Endothelial cell (in vitro differentiated cells): ENCODE data around the gene PRR7. TPM values are rescaled to one million over a fixed set of nuclear protein-coding genes. Genes with fewer than 3 reads are reported as not detected.
A peak's percentile ranks its signal among the peaks of the same experiment; 100 is the strongest.

Experiments
- DNase-seq: peaks from one replicate; pipeline ENCODE4 v3.0.0; 2021; ENCODE audit warnings: low spot score
- H3K27ac Mint-ChIP-seq: one replicate; pipeline ENCODE4 v1.8.0; 2021; ENCODE audit warnings: mixed read lengths, inconsistent platforms; ENCODE audit not compliant: unreplicated experiment
- H3K27me3 Mint-ChIP-seq: one replicate; pipeline ENCODE4 v1.8.0; 2021; ENCODE audit warnings: mild to moderate bottlenecking, moderate library complexity, mixed read lengths, inconsistent platforms; ENCODE audit not compliant: unreplicated experiment
- H3K36me3 Mint-ChIP-seq: one replicate; pipeline ENCODE4 v1.8.0; 2021; ENCODE audit warnings: mild to moderate bottlenecking, low read depth, mixed read lengths, inconsistent platforms; ENCODE audit not compliant: unreplicated experiment
- H3K4me1 Mint-ChIP-seq: one replicate; pipeline ENCODE4 v1.8.0; 2021; ENCODE audit warnings: mild to moderate bottlenecking, mixed read lengths, inconsistent platforms; ENCODE audit not compliant: unreplicated experiment
- H3K4me3 Mint-ChIP-seq: one replicate; pipeline ENCODE4 v1.8.0; 2021; ENCODE audit warnings: mild to moderate bottlenecking, mixed read lengths, inconsistent platforms; ENCODE audit not compliant: unreplicated experiment
- H3K9me3 Mint-ChIP-seq: one replicate; pipeline ENCODE4 v1.8.0; 2021; ENCODE audit warnings: mixed read lengths, inconsistent platforms; ENCODE audit not compliant: unreplicated experiment
- total RNA-seq: library from RNA; stranded (reverse); fragmentation: NEBNext Ultra II Directional; extraction: Animal tissue kit (Norgen Biotek cat#: 25700); gene quantifications from one replicate; pipeline ENCODE4 v1.2.1, GENCODE V29; 2021; ENCODE audit not compliant: unreplicated experiment
- TF ChIP-seq, protein P1 (sequence below): fragments of 200-600 bp; sonication (generic); IDR thresholded peaks from one replicate; pipeline ENCODE4 v1.5.0; 2021; ENCODE audit warnings: antibody characterized with exemption; ENCODE audit not compliant: unreplicated experiment

Gene PRR7
- total RNA-seq, 1 donor from 2014 or later, result 0.97 TPM

DNA sequence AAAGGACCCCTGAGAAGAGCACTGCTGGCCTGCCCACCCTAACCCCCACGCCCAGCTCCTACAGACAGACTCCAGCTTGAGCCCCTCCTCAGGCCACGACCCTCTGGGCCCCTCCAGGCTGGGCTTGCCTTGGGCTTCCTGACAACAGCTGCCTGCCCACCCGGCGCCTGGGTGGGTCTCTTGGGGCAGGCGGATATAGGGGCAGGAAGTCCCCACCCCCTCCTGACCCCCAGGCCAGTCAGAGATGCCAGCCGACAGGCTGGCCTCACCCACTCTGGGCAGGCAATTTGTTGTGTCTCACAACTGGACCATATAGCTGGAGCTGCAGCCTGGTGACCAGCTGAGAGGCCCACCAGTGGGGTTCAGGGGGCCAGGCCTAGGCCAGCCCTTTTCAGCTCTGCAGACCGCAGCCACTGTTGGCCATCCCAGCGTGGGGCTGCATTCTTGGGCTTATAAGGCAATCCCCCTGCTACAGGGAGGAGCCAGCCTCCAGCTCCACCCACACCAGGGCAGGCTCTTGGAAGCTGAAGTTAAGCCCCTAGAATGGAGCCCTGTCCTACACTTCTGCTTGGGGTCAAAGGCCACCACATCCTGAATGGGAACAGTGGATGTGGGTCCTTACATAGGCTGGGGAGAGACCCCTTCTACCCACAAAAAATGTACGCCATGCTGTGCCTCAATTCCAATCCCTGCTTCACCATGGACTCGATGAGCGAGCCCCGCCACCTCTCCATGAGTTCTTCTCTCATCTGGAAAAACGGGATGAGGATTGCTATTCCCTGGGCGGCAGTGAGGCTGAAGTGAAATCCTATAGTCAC lies 48.8 kb downstream of the PRR7 start:
- peak; percentile 44 for DNase-seq
- TF ChIP-seq, protein P1, sequence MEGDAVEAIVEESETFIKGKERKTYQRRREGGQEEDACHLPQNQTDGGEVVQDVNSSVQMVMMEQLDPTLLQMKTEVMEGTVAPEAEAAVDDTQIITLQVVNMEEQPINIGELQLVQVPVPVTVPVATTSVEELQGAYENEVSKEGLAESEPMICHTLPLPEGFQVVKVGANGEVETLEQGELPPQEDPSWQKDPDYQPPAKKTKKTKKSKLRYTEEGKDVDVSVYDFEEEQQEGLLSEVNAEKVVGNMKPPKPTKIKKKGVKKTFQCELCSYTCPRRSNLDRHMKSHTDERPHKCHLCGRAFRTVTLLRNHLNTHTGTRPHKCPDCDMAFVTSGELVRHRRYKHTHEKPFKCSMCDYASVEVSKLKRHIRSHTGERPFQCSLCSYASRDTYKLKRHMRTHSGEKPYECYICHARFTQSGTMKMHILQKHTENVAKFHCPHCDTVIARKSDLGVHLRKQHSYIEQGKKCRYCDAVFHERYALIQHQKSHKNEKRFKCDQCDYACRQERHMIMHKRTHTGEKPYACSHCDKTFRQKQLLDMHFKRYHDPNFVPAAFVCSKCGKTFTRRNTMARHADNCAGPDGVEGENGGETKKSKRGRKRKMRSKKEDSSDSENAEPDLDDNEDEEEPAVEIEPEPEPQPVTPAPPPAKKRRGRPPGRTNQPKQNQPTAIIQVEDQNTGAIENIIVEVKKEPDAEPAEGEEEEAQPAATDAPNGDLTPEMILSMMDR, result peak; percentile 13
- no peak overlapping the region for H3K27ac Mint-ChIP-seq
- H3K36me3 Mint-ChIP-seq, result peaks cover 12% of the 10 kb centered on the region
- H3K4me3 Mint-ChIP-seq, result peak overlapping the region; percentile 87
- peaks cover 35% of the 10 kb centered on the region for H3K4me1 Mint-ChIP-seq
- peaks cover 9% of the 10 kb centered on the region for H3K27me3 Mint-ChIP-seq
- H3K9me3 Mint-ChIP-seq, result no peaks in the 10 kb centered on the region

DNA sequence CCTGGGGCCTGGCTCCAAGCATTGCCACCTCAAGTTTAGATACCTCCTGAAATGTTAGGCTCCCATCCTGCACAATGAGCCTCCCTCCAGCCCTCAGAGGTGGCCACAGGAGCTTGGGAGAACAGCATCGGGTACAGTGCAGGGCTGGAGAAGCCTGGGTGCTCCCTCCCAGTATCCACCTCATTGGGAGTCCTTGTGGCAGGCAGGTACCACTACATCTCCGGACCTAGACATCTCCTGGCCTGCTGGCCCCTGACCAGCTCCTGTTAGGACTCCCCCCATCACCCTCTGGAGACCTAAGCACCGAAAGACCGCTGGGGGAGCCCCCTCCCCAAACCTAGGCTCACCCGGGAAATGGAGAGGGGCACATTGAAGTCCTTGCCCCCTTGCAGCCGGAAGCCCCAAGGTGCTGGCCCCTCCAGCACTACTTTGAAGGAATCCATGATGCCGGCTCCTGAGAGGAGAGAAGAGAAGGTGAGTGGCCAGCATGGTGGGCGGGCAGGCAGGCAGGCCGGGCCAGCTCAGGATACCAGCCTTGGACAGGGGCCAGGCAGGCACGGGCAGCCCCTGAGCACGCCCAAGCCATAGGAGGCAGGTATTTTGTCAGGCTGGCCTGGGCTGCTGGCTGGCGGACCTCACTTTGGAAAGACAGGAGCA lies 49.6 kb downstream of the PRR7 start:
- Mint-ChIP-seq H3K36me3 (peaks cover 10% of the 10 kb centered on the region), H3K4me3 (peak overlapping the region; percentile 87), H3K27me3 (peaks cover 9% of the 10 kb centered on the region), H3K27ac (peak overlapping the region; percentile 74), H3K9me3 (no peaks in the 10 kb centered on the region), H3K4me1 (peaks cover 37% of the 10 kb centered on the region)
- TF ChIP-seq, protein P1, result peak; percentile 26
- DNase-seq, result no peak

DNA sequence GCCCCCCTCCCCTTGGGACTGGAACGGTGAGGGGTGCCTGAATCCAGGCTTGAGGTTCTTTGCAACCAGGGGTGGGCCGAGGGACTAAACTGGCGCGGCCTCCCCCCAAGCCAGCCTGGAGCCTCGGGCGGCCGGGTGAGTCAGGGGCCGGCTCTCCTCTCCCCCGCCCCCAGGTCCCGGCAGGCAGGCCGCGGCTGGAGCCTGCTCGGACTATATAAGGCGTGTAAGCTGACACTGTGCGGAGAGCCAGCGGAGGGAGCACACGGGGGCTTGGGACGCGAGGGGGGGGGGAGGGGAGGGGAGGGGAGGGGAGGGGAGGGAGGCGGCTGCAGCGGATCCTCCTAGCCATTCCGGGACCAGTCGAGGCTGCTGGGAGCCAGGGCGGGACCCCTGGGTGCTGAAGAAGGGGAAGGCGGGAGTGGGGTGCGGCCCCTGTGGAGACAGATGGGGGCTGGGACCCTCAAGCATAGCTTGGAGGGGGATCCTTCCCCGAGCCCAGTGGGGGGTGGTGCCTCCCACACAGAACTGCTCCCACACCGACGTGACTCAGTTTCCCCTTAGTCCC lies 50.2 kb downstream of the PRR7 start:
- H3K36me3 Mint-ChIP-seq, result peaks cover 9% of the 10 kb centered on the region
- TF ChIP-seq, protein P1, result no peak
- peak; percentile 77 for DNase-seq
- H3K4me3 Mint-ChIP-seq, result peak overlapping the region; percentile 87
- H3K4me1 Mint-ChIP-seq, result peaks cover 37% of the 10 kb centered on the region
- H3K27ac Mint-ChIP-seq, result no peak overlapping the region
- peaks cover 8% of the 10 kb centered on the region for H3K27me3 Mint-ChIP-seq
- no peaks in the 10 kb centered on the region for H3K9me3 Mint-ChIP-seq

DNA sequence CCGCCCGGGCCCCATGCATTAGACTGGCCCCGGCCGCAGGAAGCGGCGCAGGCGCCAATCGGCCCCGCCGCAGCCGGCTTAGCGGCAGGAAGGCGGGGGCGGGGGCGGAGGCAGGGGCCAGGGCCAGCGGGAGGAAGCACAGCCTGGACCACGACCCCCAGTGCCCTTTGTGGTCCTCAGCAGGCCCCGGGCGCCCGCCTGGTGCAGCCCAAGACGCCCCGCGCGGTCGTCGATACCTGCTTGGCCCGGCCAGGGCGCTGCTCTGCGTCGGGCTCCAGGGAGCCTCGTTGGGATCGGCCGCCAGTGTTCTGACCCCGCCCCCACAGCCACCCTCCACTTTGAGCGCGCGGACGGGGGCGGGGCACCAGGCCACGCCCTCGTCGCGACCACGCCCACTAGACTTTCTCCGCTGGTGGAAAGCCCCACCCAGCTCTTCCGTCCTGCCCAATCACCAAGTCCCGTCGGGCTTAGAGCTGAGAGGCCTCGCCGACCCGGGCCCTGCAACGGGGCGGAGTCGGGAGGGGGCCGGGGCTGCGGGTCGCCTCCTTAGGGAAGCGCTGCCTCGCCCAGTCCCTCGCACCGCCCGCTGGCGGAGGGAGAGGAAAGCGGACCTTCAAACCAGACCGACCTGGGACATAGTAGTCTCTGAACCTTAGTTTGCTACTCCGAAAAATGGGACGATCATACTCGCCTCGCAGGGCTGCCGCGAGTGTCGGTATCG lies 50.8 kb downstream of the PRR7 start, which contains the start of gene PDLIM7:
Gene PDLIM7, minus strand, starts transcription at position 313 of the 721 bp plus-strand sequence. CDS start 1,092 bp downstream, outside the sequence.
- no peaks in the 10 kb centered on the region for H3K9me3 Mint-ChIP-seq
- H3K4me3 Mint-ChIP-seq, result peak within 1 kb of the TSS; percentile 89
- peak; percentile 98 for DNase-seq
- peak within 1 kb of the TSS; percentile 87 for H3K27ac Mint-ChIP-seq
- H3K4me1 Mint-ChIP-seq, result peaks cover 39% of the 10 kb centered on the region
- TF ChIP-seq, protein P1, result peak; percentile 33
- peaks cover 11% of the 10 kb centered on the region for H3K27me3 Mint-ChIP-seq
- peaks cover 15% of the 10 kb centered on the region for H3K36me3 Mint-ChIP-seq
